Parathyroid adenoma (tissue), 2 donors: ENCODE results near the gene TNS3.

Source experiments
- H2AFZ ChIP-seq: fragments of 300-600 bp; sonication (generic); one replicate; pipeline ENCODE4 v1.7.0; 2017; ENCODE audit warnings: antibody characterized with exemption, mild to moderate bottlenecking
- H3K27ac ChIP-seq: fragments of 300-600 bp; sonication (generic); one replicate; pipeline ENCODE4 v1.7.0; 2017
- H3K27me3 ChIP-seq: fragments of 300-600 bp; sonication (generic); one replicate; pipeline ENCODE4 v1.7.0; 2017; ENCODE audit warnings: low read length; ENCODE audit not compliant: control insufficient read depth, insufficient read depth
- H3K36me3 ChIP-seq: fragments of 300-600 bp; sonication (generic); one replicate; pipeline ENCODE4 v1.7.0; 2017; ENCODE audit warnings: low read length; ENCODE audit not compliant: control insufficient read depth, insufficient read depth
- H3K4me1 ChIP-seq: fragments of 300-600 bp; sonication (generic); one replicate; pipeline ENCODE4 v1.7.0; 2017; ENCODE audit warnings: control low read depth
- H3K4me2 ChIP-seq: fragments of 300-600 bp; sonication (generic); one replicate; pipeline ENCODE4 v1.7.0; 2017; ENCODE audit warnings: low read length
- H3K4me3 ChIP-seq: fragments of 300-600 bp; sonication (generic); one replicate; pipeline ENCODE4 v1.7.0; 2017; ENCODE audit warnings: low read depth, low read length
- H3K79me2 ChIP-seq: fragments of 300-600 bp; sonication (generic); one replicate; pipeline ENCODE4 v1.7.0; 2017; ENCODE audit warnings: control low read depth
- H3K9ac ChIP-seq: fragments of 300-600 bp; sonication (generic); one replicate; pipeline ENCODE4 v1.7.0; 2017; ENCODE audit warnings: mild to moderate bottlenecking
- H3K9me3 ChIP-seq: fragments of 300-600 bp; sonication (generic); one replicate; pipeline ENCODE4 v1.7.0; 2017; ENCODE audit warnings: low read length; ENCODE audit not compliant: control insufficient read depth
- CTCF ChIP-seq: fragments of 300-600 bp; sonication (generic); IDR thresholded peaks from one replicate; pipeline ENCODE4 v1.7.0; 2017; ENCODE audit warnings: antibody characterized with exemption, mild to moderate bottlenecking
- donor health status: primary hyperparathyroidism.

The TNS3 gene

GRCh38 chr7:47408675-47409074 lies 173.2 kb downstream of the TNS3 start:
- no peak for TF ChIP-seq CTCF
- Histone ChIP-seq H3K4me1 (peaks cover 36% of the 10 kb centered on the region), H3K27ac (no peak overlapping the region), H2AFZ (no peak overlapping the region), H3K9me3 (no peaks in the 10 kb centered on the region), H3K79me2 (no peaks in the 10 kb centered on the region), H3K36me3 (no peaks in the 10 kb centered on the region), H3K4me2 (no peak overlapping the region), H3K27me3 (no peaks in the 10 kb centered on the region), H3K9ac (no peak overlapping the region), H3K4me3 (no peak overlapping the region)

- Histone ChIP-seq H3K36me3 (no peaks in the 10 kb centered on the region), H3K79me2 (no peaks in the 10 kb centered on the region), H3K4me1 (peaks cover 43% of the 10 kb centered on the region), H3K4me2 (no peak overlapping the region), H3K27me3 (no peaks in the 10 kb centered on the region), H3K9me3 (no peaks in the 10 kb centered on the region), H3K4me3 (no peak overlapping the region), H2AFZ (no peak overlapping the region), H3K9ac (no peak overlapping the region), H3K27ac (peak overlapping the region; percentile 97)
- no peak for TF ChIP-seq CTCF
Observed at GRCh38 chr7:47407821-47408674, 173.9 kb downstream of the TNS3 start.

- Histone ChIP-seq H3K79me2 (no peaks in the 10 kb centered on the region), H3K4me2 (peak overlapping the region; percentile 32), H3K36me3 (no peaks in the 10 kb centered on the region), H3K4me3 (no peak overlapping the region), H3K4me1 (peaks cover 52% of the 10 kb centered on the region), H2AFZ (peak overlapping the region; percentile 68), H3K9ac (peak overlapping the region; percentile 10), H3K27ac (peak overlapping the region; percentile 97), H3K27me3 (no peaks in the 10 kb centered on the region), H3K9me3 (no peaks in the 10 kb centered on the region)
- TF ChIP-seq CTCF = no peak
Observed at GRCh38 chr7:47407136-47407535, 174.8 kb downstream of the TNS3 start.

- no peaks in the 10 kb centered on the region for H3K27me3 ChIP-seq
- H3K27ac ChIP-seq = peak overlapping the region; percentile 97
- H3K9me3 ChIP-seq = no peaks in the 10 kb centered on the region
- H3K4me2 ChIP-seq = peak overlapping the region; percentile 32
- peaks cover 55% of the 10 kb centered on the region for H3K4me1 ChIP-seq
- H3K36me3 ChIP-seq = no peaks in the 10 kb centered on the region
- no peak overlapping the region for H3K4me3 ChIP-seq
- peak overlapping the region; percentile 68 for H2AFZ ChIP-seq
- peak overlapping the region; percentile 10 for H3K9ac ChIP-seq
- H3K79me2 ChIP-seq = no peaks in the 10 kb centered on the region
- TF ChIP-seq CTCF = no peak
Observed at GRCh38 chr7:47406801-47407129, 175.1 kb downstream of the TNS3 start.
